HepG2 (cell line): ENCODE measurements around the gene ARHGAP45. TPM values are rescaled to one million over a fixed set of nuclear protein-coding genes. Genes with fewer than 3 reads are reported as not detected.

Experiments
- MXI1 ChIP-seq: IDR thresholded peaks from 3 replicates; pipeline ENCODE4 v1.6.1; 2012; ENCODE audit warnings: low read depth, low read length, inconsistent platforms, borderline replicate concordance
- ZNF781 ChIP-seq: sonication (generic); formaldehyde crosslinking; IDR thresholded peaks from 2 replicates; pipeline ENCODE4 v1.5.1; 2020; ENCODE audit warnings: borderline replicate concordance, mild to moderate bottlenecking, missing genetic modification reagents; ENCODE audit errors: not compliant biosample characterization
- ZNF883 ChIP-seq: sonication (generic); formaldehyde crosslinking; IDR thresholded peaks from 2 replicates; pipeline ENCODE4 v1.5.1; 2020; ENCODE audit warnings: mild to moderate bottlenecking, missing genetic modification reagents; ENCODE audit errors: not compliant biosample characterization
- polyA plus RNA-seq, 8 experiments: library from polyadenylated mRNA; depleted of rRNA in 3 of 8; stranded (reverse) in 7 of 8; unstranded in 1 of 8; fragments of >200 nt; fragmentation: Illumina TruSeq in 4 of 8; extraction: Trizol in 4 of 8; gene quantifications; 2 replicates each; pipeline versions ENCODE4 v1.2.1 to v1.2.3, GENCODE V29; 2011 to 2016; ENCODE audit warnings: low read depth in 4 of 8, missing spikeins in 1 of 8, mixed read lengths in 1 of 8; ENCODE audit not compliant: insufficient read depth in 1 of 8
- total RNA-seq, 5 experiments: library from RNA; depleted of rRNA; stranded (reverse); fragments of >200 nt; fragmentation: Illumina TruSeq; extraction: Trizol; gene quantifications; 2 replicates each; pipeline ENCODE4 v1.2.3, GENCODE V29; 2016; ENCODE audit warnings: low read depth in 1 of 5
- TF ChIP-seq, protein P1 (sequence below): fragments of 450-650 bp; IDR thresholded peaks from 2 replicates; pipeline ENCODE4 v1.6.1; 2017; ENCODE audit warnings: mild to moderate bottlenecking
- TF ChIP-seq, protein P2 (sequence below): sonication (generic); formaldehyde crosslinking; IDR thresholded peaks from 2 replicates; pipeline ENCODE4 v1.8.1; 2022; ENCODE audit warnings: low read depth, mild to moderate bottlenecking, missing genetic modification reagents
- TF ChIP-seq, protein P3 (sequence below): fragments of 450-650 bp; IDR thresholded peaks from 2 replicates; pipeline ENCODE4 v1.6.1; 2017
- TF ChIP-seq, protein P4 (sequence below): sonication (generic); formaldehyde crosslinking; IDR thresholded peaks from 2 replicates; pipeline ENCODE4 v1.4.0; 2020; ENCODE audit warnings: mild to moderate bottlenecking, missing genetic modification reagents

ARHGAP45 gene
- total and polyA plus RNA-seq, 2 of the 13 experiments (the other 11 are each of a cell fraction or from before 2014, with no cell fraction given) = 0.84 to 32.0 TPM

DNA sequence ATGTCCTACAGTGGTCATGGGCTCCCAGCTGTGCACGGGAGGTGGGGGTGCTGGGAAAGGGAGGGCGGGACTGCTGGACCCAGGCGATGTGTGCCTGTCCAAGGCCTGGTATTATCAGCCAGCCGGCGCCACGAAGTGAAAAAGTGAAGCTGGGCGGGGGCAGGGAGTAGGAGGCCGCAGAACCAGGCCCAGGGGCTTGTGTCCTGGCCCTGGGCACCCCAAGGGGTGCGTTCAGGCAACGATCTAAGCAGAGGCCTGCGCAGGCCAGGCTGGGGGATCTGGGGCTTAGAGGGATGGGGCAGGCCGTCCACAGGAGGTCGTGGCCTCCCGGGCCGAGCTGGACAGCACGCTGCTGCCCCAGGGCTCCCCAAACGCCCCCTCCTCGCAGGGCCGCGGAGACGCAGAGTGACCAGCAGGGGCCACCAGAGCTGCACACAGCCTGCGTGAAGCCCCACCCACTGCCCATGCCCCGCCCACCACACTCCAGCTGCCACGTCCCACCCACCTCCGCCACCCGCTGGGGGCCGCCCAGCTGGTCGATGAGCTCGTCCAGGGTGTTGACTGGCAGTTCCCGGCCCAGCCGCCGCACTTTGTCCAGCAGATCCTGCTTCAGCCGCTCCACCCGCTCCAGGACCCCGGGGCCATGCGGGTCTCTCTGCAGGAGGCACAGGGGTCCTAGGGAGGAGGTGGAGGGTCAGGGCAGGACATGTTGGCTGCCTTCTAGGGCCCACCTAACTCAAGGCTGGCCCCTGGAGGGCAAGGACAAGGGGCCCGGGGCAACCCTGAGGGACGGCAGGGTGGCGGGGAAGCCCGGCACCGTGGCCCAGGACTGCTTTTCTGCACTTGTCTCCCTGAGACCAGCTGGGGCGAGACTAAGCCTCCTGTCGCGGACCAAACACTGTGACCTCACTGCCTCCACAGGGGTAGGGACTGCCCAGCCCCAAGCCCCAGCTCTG lies 46.3 kb downstream of the ARHGAP45 start (continued):
- TF ChIP-seq, protein P1, sequence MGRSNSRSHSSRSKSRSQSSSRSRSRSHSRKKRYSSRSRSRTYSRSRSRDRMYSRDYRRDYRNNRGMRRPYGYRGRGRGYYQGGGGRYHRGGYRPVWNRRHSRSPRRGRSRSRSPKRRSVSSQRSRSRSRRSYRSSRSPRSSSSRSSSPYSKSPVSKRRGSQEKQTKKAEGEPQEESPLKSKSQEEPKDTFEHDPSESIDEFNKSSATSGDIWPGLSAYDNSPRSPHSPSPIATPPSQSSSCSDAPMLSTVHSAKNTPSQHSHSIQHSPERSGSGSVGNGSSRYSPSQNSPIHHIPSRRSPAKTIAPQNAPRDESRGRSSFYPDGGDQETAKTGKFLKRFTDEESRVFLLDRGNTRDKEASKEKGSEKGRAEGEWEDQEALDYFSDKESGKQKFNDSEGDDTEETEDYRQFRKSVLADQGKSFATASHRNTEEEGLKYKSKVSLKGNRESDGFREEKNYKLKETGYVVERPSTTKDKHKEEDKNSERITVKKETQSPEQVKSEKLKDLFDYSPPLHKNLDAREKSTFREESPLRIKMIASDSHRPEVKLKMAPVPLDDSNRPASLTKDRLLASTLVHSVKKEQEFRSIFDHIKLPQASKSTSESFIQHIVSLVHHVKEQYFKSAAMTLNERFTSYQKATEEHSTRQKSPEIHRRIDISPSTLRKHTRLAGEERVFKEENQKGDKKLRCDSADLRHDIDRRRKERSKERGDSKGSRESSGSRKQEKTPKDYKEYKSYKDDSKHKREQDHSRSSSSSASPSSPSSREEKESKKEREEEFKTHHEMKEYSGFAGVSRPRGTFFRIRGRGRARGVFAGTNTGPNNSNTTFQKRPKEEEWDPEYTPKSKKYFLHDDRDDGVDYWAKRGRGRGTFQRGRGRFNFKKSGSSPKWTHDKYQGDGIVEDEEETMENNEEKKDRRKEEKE = no peak
- TF ChIP-seq, protein P2, sequence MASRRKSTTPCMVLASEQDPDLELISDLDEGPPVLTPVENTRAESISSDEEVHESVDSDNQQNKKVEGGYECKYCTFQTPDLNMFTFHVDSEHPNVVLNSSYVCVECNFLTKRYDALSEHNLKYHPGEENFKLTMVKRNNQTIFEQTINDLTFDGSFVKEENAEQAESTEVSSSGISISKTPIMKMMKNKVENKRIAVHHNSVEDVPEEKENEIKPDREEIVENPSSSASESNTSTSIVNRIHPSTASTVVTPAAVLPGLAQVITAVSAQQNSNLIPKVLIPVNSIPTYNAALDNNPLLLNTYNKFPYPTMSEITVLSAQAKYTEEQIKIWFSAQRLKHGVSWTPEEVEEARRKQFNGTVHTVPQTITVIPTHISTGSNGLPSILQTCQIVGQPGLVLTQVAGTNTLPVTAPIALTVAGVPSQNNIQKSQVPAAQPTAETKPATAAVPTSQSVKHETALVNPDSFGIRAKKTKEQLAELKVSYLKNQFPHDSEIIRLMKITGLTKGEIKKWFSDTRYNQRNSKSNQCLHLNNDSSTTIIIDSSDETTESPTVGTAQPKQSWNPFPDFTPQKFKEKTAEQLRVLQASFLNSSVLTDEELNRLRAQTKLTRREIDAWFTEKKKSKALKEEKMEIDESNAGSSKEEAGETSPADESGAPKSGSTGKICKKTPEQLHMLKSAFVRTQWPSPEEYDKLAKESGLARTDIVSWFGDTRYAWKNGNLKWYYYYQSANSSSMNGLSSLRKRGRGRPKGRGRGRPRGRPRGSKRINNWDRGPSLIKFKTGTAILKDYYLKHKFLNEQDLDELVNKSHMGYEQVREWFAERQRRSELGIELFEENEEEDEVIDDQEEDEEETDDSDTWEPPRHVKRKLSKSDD (CRISPR knock-in tag) = peak; percentile 52; the same call in 1 of the 2 replicates
- TF ChIP-seq MXI1 = peak; percentile 87; the same call in 1 of the 3 replicates
- peak; percentile 50 for TF ChIP-seq ZNF883 (CRISPR knock-in tag)
- TF ChIP-seq, protein P3, sequence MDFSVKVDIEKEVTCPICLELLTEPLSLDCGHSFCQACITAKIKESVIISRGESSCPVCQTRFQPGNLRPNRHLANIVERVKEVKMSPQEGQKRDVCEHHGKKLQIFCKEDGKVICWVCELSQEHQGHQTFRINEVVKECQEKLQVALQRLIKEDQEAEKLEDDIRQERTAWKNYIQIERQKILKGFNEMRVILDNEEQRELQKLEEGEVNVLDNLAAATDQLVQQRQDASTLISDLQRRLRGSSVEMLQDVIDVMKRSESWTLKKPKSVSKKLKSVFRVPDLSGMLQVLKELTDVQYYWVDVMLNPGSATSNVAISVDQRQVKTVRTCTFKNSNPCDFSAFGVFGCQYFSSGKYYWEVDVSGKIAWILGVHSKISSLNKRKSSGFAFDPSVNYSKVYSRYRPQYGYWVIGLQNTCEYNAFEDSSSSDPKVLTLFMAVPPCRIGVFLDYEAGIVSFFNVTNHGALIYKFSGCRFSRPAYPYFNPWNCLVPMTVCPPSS = no peak
- TF ChIP-seq, protein P4, sequence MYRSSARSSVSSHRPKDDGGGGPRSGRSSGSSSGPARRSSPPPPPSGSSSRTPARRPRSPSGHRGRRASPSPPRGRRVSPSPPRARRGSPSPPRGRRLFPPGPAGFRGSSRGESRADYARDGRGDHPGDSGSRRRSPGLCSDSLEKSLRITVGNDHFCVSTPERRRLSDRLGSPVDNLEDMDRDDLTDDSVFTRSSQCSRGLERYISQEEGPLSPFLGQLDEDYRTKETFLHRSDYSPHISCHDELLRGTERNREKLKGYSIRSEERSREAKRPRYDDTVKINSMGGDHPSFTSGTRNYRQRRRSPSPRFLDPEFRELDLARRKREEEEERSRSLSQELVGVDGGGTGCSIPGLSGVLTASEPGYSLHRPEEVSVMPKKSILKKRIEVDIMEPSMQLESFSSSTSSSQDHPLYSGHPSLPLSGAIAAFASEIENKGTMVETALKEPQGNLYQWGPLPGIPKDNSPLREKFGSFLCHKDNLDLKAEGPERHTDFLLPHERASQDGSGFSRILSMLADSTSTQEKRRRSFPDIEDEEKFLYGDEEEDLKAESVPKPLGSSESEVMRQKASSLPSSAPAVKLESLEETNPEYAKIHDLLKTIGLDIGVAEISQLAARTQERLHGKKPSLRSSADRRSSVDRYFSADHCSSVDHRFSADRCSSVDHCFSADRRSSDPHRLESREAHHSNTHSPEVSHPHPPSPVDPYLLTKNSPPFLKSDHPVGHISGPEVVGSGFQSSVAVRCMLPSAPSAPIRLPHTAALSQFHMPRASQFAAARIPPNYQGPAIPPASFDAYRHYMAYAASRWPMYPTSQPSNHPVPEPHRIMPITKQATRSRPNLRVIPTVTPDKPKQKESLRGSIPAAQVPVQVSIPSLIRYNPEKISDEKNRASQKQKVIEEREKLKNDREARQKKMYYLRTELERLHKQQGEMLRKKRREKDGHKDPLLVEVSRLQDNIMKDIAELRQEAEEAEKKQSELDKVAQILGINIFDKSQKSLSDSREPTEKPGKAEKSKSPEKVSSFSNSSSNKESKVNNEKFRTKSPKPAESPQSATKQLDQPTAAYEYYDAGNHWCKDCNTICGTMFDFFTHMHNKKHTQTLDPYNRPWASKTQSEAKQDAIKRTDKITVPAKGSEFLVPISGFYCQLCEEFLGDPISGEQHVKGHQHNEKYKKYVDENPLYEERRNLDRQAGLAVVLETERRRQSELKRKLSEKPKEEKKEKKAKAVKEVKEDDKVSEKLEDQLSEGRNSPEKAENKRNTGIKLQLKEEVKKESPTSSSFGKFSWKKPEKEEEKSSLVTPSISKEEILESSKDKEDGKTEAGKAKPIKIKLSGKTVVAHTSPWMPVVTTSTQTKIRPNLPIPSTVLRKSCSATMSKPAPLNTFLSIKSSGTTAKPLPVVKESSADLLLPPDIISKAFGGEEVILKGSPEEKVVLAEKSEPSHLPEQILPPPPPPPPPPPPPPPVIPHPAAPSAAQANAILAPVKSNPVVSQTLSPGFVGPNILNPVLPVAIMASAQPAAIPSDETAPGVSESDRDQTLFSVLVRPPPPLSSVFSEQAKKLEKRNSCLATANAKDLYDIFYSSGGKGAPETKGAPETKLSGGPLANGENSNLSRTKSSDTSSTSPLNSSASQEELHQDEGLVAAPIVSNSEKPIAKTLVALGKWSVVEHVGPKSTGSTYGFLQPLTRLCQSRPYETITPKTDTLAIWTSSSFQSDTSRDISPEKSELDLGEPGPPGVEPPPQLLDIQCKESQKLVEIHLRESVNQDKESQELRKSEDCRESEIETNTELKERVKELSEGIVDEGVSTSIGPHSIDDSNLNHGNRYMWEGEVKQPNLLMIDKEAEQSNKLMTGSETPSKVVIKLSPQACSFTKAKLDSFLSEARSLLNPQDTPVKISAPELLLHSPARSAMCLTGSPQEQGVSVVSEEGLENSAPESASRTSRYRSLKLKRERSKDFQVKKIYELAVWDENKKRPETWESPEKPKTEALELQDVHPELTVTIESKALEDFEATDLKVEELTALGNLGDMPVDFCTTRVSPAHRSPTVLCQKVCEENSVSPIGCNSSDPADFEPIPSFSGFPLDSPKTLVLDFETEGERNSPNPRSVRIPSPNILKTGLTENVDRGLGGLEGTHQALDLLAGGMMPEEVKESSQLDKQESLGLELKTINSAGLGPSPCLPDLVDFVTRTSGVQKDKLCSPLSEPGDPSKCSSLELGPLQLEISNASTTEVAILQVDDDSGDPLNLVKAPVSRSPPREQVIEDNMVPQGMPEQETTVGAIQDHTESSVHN (CRISPR knock-in tag) = no peak
- TF ChIP-seq ZNF781 = peak; percentile 57
